Myocyte (in vitro differentiated cells): ENCODE results near the gene CCNL1. TPM values are rescaled to one million over a fixed set of nuclear protein-coding genes. Genes with fewer than 3 reads are reported as not detected.
"Not testable (repeated sequence)": the region's sequence is repeated elsewhere in the genome, so short reads cannot be mapped to it uniquely, and the experiment has no call there.

ENCODE experiments used
- DNase-seq: peaks from one replicate; pipeline ENCODE4 v3.0.0-alpha.2; 2012; ENCODE audit warnings: low read depth
- polyA plus RNA-seq: library from polyadenylated mRNA; unstranded; fragments of >200 nt; gene quantifications from one replicate; pipeline ENCODE4 v1.2.1, GENCODE V29; 2012; ENCODE audit warnings: missing spikeins
- total RNA-seq: library from RNA; depleted of rRNA; stranded (reverse); fragments of >200 nt; gene quantifications from 2 replicates; pipeline ENCODE4 v1.2.3, GENCODE V29; 2014

Gene CCNL1
- total RNA-seq, result 94.2 and 111 TPM in 2 replicates
- polyA plus RNA-seq, result 31.2 TPM

GRCh38 chr3:157159762-157160657 is at the start of gene CCNL1:
TSS of gene CCNL1 (minus strand) at chr3:157160147. CDS start at chr3:157160094, 53 bp downstream.
- DNase-seq, result peak; percentile 98

- no peak for DNase-seq
Measured at GRCh38 chr3:157204880-157205279, 44.9 kb upstream of the CCNL1 start.

GRCh38 chr3:157204431-157204830 is 44.5 kb upstream of the CCNL1 start:
- peak; percentile 64 for DNase-seq

- DNase-seq, result peak; percentile 60
Measured at GRCh38 chr3:157201648-157202278, 41.8 kb upstream of the CCNL1 start.

GRCh38 chr3:157199841-157200240 is 39.9 kb upstream of the CCNL1 start:
- no peak for DNase-seq

- DNase-seq, result peak; percentile 18
Measured at GRCh38 chr3:157195965-157196364, 36.0 kb upstream of the CCNL1 start.

- DNase-seq, result not testable (repeated sequence)
Measured at GRCh38 chr3:157191149-157191548, 31.2 kb upstream of the CCNL1 start.

- DNase-seq, result no peak
Measured at GRCh38 chr3:157190380-157190872, 30.5 kb upstream of the CCNL1 start.

- DNase-seq, result no peak
Measured at GRCh38 chr3:157188391-157188790, 28.4 kb upstream of the CCNL1 start.

GRCh38 chr3:157182879-157183278 is 22.9 kb upstream of the CCNL1 start:
- DNase-seq, result no peak

- no peak for DNase-seq
Measured at GRCh38 chr3:157180262-157180661, 20.3 kb upstream of the CCNL1 start.

GRCh38 chr3:157179365-157179803 is 19.4 kb upstream of the CCNL1 start:
- DNase-seq, result no peak

- DNase-seq, result not testable (repeated sequence)
Measured at GRCh38 chr3:157178503-157179364, 18.8 kb upstream of the CCNL1 start.

GRCh38 chr3:157177801-157178453 is 18.0 kb upstream of the CCNL1 start:
- not testable (repeated sequence) for DNase-seq

- DNase-seq, result no peak
Measured at GRCh38 chr3:157176934-157177333, 17.0 kb upstream of the CCNL1 start.

- DNase-seq, result peak; percentile 38
Measured at GRCh38 chr3:157175691-157176507, 16.0 kb upstream of the CCNL1 start.

GRCh38 chr3:157174649-157175498 is 14.9 kb upstream of the CCNL1 start:
- peak; percentile 100 for DNase-seq

GRCh38 chr3:157174290-157174648 is 14.3 kb upstream of the CCNL1 start:
- no peak for DNase-seq

GRCh38 chr3:157173343-157173742 is 13.4 kb upstream of the CCNL1 start:
- DNase-seq, result not testable (repeated sequence)
